Stimulated activated naive B cell treated with anti-CD40 and anti-IgM and Interleukin-4, amounts not matched to agents 10 μg/mL and 1 μg/mL and 100 μg/mL, for 72 hours (primary cell): ENCODE measurements around the gene EMSY.

ENCODE experiments used
- ATAC-seq, 2 donors: fragments of 150-1000 bp; cut with Tn5 transposase; replicated peaks; 2 replicates each; pipeline ENCODE4 v1.10.0; 2021; ENCODE audit warnings: moderate library complexity in 1 of 2
- DNase-seq: peaks from one replicate; pipeline ENCODE4 v3.0.0; 2021
- H3K27ac Mint-ChIP-seq: one replicate; pipeline ENCODE4 v1.8.0; 2022; ENCODE audit warnings: mild to moderate bottlenecking, mixed read lengths
- H3K27me3 Mint-ChIP-seq, 2 donors: one replicate each; pipeline ENCODE4 v1.8.0; 2022; ENCODE audit warnings: mixed read lengths in 2 of 2
- H3K36me3 Mint-ChIP-seq, 2 donors: one replicate each; pipeline ENCODE4 v1.8.0; 2022; ENCODE audit warnings: mixed read lengths in 2 of 2, mild to moderate bottlenecking in 1 of 2
- H3K4me1 Mint-ChIP-seq, 2 donors: one replicate each; pipeline ENCODE4 v1.8.0; 2022; ENCODE audit warnings: mixed read lengths in 2 of 2, mild to moderate bottlenecking in 1 of 2
- H3K4me3 Mint-ChIP-seq, 2 donors: one replicate each; pipeline ENCODE4 v1.8.0; 2022; ENCODE audit warnings: mild to moderate bottlenecking in 2 of 2, mixed read lengths in 2 of 2, moderate library complexity in 1 of 2
- H3K9me3 Mint-ChIP-seq, 2 donors: one replicate each; pipeline ENCODE4 v1.8.0; 2022; ENCODE audit warnings: mixed read lengths in 2 of 2, mild to moderate bottlenecking in 1 of 2

The EMSY gene

DNA sequence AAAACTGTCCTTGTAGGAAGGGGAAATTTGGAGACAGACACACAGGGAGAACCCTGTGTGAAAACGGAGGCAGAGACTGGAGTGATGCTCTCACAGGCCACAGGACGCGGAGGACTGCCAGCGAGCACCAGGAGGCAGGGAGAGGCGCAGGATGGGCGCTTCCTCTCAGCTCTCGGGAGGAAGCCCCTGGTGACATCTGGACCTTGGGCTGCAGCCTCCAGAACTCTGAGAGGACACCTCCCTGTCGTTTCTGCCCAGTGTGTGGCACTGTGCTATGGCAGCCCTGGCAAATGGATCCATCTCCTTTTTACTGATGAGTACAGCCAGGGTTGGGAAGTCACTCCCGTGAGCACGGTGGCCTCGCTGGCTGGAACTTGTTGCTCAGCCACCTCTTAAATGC is 151.8 kb downstream of the EMSY start:
- ATAC-seq (no peak), DNase-seq (no peak)
- H3K4me1 Mint-ChIP-seq = peaks cover 38 to 75% of the 10 kb centered on the region in 2 donors
- peaks cover 0 to 15% of the 10 kb centered on the region in 2 donors for H3K27me3 Mint-ChIP-seq
- no peak overlapping the region for H3K4me3 Mint-ChIP-seq
- H3K27ac Mint-ChIP-seq = no peak overlapping the region
- no peaks in the 10 kb centered on the region for H3K36me3 Mint-ChIP-seq
- H3K9me3 Mint-ChIP-seq = peaks cover 0 to 4% of the 10 kb centered on the region in 2 donors

DNA sequence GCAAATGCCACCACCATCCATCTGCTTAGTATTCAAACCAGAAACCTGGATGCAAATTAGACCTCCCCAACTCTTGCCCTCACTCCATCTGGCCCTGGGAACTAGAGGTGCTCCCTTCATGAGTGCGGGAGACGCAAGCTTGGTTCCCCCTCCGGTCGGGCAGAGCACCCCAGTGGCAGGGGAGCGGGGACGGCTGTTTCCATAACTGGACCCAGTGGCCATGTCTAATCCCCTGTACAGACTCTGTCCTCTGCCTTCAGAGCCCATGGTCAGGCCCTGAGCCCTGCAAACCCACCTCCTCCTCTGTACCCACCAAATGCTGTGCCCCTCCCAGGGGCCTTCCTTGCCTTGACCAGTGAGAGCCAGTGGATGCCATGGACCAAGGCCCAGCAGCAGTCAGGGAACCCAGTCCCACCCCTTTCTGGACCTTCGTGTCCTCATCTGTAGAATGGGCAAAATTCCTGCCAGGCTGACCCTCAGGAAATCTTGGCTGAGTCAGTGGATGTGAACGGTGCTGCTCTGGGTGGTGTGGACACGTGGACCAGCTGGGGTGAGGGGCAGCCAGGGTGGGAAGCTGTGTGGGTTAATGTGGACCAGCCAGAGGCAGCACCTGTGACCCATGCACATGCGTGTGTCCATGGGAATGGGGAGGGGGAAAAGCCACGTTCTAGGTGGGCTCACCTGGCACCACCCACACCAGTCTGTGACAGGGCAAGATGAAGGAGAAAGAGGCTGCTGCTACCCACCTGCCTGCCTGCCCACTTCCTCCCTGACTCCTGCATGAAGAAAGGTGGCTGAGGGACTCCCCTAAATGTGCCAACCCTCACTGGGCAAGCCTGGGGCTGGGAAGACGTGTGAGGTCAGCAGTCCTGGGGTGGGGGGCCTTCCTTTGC is 153.0 kb downstream of the EMSY start:
- peaks cover 0 to 15% of the 10 kb centered on the region in 2 donors for H3K27me3 Mint-ChIP-seq
- no peak overlapping the region for H3K4me3 Mint-ChIP-seq
- no peaks in the 10 kb centered on the region for H3K36me3 Mint-ChIP-seq
- peaks cover 36 to 71% of the 10 kb centered on the region in 2 donors for H3K4me1 Mint-ChIP-seq
- peaks cover 0 to 4% of the 10 kb centered on the region in 2 donors for H3K9me3 Mint-ChIP-seq
- H3K27ac Mint-ChIP-seq = peak overlapping the region; percentile 53
- DNase-seq (no peak), ATAC-seq (peak; percentile 57 to 59)

DNA sequence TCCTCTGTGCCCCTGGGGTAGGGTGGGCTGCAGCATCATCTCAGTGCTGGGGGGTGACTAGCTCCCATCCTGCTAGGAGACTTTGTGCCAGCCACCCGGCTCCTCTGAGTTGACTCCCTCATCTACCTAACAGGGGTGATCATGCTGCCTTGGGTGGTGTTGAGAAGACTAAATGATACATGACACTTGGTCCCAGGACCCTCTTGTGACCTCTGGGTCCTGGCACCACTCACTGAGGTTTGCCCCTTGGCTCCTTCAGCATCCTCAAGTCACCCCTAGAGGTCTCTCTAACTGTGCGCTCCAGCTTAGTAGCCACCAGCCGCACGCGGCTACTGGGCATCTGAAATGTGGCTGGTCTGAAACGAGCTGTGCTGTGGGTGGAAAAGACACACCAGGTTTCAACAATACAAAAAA is 153.6 kb downstream of the EMSY start:
- no peak overlapping the region for H3K4me3 Mint-ChIP-seq
- H3K36me3 Mint-ChIP-seq = no peaks in the 10 kb centered on the region
- H3K27me3 Mint-ChIP-seq = peaks cover 0 to 18% of the 10 kb centered on the region in 2 donors
- ATAC-seq (peak; percentile 92 to 93), DNase-seq (peak; percentile 46)
- H3K4me1 Mint-ChIP-seq = peaks cover 30 to 71% of the 10 kb centered on the region in 2 donors
- peaks cover 0 to 3% of the 10 kb centered on the region in 2 donors for H3K9me3 Mint-ChIP-seq
- H3K27ac Mint-ChIP-seq = peak overlapping the region; percentile 21

DNA sequence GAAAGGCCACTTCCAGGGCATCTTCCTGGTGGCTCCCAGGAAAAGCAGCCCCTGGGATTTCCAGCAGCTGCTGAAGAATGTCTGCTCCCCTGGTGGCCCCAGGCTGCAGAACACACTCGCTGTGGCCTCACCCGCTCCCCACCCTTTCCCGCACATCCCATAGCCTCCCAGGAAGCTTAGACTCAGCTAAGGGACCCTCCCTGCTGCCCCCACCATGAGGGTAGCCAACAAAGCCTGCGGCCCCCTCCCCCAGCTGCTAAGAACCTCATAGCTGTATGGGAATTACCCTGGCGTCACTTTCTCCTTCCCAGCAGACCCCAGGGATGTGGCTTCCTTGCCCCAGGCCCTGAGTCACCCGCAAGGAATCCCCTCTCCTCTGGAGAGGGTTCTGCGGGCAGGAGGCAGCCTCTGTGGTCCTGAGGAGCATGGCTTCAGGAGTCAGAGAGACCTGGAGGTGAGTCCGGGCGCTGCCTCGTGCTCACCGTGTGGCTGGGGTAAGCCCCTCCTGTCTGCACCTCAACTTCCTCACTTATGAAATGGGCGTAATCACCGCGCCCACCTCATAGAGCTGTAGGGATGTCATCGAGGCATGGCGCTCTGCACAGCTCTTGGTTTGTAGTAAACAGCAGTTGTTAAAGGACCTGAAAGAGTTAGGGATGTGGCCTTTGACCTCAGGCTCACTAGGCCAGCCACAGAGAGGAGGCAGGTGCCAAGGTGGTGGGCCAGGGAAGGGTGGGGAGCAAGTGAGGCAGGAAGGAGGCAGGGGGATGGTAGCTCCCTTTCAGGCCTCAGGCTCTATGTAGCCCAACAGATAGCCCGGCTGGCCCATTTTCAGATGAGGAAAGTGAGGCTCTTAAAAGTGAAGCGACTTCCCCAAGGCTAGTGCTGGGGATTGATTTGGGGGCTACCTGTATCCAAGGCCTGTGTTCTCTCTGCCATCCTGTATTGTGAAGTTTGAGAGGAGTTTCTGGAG is 154.5 kb downstream of the EMSY start:
- Mint-ChIP-seq H3K9me3 (no peaks in the 10 kb centered on the region), H3K4me3 (no peak overlapping the region), H3K4me1 (peaks cover 28 to 66% of the 10 kb centered on the region in 2 donors), H3K27ac (peak overlapping the region; percentile 25), H3K27me3 (peaks cover 0 to 22% of the 10 kb centered on the region in 2 donors), H3K36me3 (no peaks in the 10 kb centered on the region)
- ATAC-seq (no peak), DNase-seq (no peak)

DNA sequence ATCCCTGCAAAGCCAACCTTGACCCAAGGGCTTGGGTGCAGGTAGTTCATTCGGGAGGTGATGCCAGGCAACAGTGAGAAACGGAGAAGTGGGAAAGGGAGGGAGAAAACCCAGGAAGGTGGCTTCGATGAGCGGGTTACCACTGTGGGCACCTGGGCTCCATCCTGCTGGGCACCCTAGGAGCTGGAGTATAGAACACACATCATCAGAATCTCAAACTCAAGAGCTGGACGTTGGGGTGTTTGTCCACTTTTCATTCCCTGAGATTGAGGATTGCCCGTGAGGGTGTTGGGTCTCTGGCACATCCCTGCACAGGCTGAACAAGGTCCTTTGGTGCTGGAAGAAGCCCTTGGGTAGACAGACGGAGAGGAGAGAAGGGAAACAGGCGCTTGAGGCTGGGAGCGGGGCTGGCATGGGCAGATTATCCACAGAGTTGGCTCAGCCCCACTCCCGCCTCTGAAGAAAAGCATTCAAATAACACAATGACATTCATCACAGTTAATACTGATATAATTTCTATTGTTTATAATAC is 155.4 kb downstream of the EMSY start:
- H3K27me3 Mint-ChIP-seq = peaks cover 0 to 25% of the 10 kb centered on the region in 2 donors
- no peak overlapping the region for H3K27ac Mint-ChIP-seq
- DNase-seq = no peak
- peaks cover 31 to 57% of the 10 kb centered on the region in 2 donors for H3K4me1 Mint-ChIP-seq
- H3K36me3 Mint-ChIP-seq = no peaks in the 10 kb centered on the region
- H3K4me3 Mint-ChIP-seq = no peak overlapping the region
- no peak for ATAC-seq
- H3K9me3 Mint-ChIP-seq = no peaks in the 10 kb centered on the region

DNA sequence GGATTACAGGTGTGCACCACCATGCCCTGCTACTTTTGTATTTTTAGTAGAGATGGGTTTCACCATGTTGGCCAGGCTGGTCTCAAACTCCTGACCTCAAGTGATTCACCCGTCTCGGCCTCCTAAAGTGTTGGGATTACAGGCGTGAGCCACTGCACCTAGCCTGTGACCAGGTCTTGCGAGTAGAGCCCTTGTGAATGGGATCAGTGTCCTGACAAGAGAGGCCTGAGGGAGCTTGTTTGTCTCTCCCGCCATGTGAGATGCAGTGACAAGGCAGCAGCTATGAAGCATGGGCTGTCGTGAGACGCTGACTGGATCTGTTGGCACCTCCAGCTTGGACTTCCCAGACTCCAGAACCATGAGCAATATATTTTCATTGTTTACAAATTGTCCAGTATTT is 156.5 kb downstream of the EMSY start:
- Mint-ChIP-seq H3K27ac (no peak overlapping the region), H3K27me3 (peaks cover 0 to 25% of the 10 kb centered on the region in 2 donors), H3K9me3 (no peaks in the 10 kb centered on the region), H3K36me3 (peaks cover 0 to 4% of the 10 kb centered on the region in 2 donors), H3K4me1 (peaks cover 35 to 57% of the 10 kb centered on the region in 2 donors), H3K4me3 (no peak overlapping the region)
- ATAC-seq (no peak), DNase-seq (no peak)

DNA sequence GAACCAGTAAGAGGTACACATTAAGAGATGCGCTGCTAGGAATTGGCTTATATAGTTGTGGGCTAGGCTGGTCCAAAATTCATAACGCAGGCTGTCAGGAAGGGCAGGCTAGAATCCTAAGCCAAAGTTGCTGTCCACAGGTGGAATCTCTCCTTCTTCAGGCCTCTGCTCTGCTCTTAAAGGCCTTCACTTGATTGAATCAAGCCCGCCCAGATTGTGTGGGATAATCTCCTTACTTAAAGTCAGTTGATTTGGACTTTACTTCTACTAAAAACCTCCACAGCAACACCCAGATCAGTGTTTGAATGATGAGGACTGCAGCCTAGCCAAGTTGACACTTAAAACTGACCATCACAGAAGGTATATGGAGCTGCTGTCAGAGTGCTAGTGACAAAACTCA is 156.9 kb downstream of the EMSY start:
- H3K4me3 Mint-ChIP-seq = no peak overlapping the region
- peaks cover 39 to 61% of the 10 kb centered on the region in 2 donors for H3K4me1 Mint-ChIP-seq
- DNase-seq (no peak), ATAC-seq (no peak)
- peaks cover 0 to 25% of the 10 kb centered on the region in 2 donors for H3K27me3 Mint-ChIP-seq
- no peak overlapping the region for H3K27ac Mint-ChIP-seq
- H3K36me3 Mint-ChIP-seq = peaks cover 3 to 9% of the 10 kb centered on the region in 2 donors
- H3K9me3 Mint-ChIP-seq = no peaks in the 10 kb centered on the region

DNA sequence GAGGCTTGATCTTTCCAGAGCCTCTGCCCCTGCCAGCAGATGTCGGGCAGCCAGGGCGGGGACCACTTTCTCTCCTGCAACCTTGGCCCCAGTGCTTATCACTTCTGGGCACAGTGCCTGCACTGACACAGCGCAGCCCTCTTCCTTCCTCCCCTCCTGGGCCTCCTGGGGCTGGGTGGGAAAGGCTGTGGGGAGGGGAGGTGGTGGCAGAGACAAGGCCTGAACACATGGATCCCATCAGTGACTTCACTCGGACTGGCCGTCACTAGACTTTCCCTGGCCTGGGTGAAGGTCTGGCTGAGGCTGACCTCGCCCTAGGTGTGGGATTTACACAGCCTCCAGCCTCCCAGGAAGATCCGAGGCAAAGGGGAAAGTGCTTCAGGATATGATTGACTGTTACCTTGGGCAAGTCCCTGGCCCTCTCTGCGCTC is 157.6 kb downstream of the EMSY start:
- peaks cover 35 to 62% of the 10 kb centered on the region in 2 donors for H3K4me1 Mint-ChIP-seq
- H3K9me3 Mint-ChIP-seq = no peaks in the 10 kb centered on the region
- no peak for ATAC-seq
- DNase-seq = no peak
- peaks cover 8 to 14% of the 10 kb centered on the region in 2 donors for H3K36me3 Mint-ChIP-seq
- peak overlapping the region; percentile 66 for H3K27ac Mint-ChIP-seq
- peaks cover 0 to 18% of the 10 kb centered on the region in 2 donors for H3K27me3 Mint-ChIP-seq
- no peak overlapping the region for H3K4me3 Mint-ChIP-seq
